Stimulated activated CD8-positive, alpha-beta memory T cell treated with anti-CD3 and anti-CD28 coated beads, Interleukin-15, amount 100 ng/mL, for 4 hours (primary cell): ENCODE measurements around the gene AGAP5.
A peak's percentile ranks its signal among the peaks of the same experiment; 100 is the strongest.
"Not testable (repeated sequence)": the region's sequence is repeated elsewhere in the genome, so short reads cannot be mapped to it uniquely, and the experiment has no call there.

Experiments
- DNase-seq, 2 donors: peaks; one replicate each; pipeline ENCODE4 v3.0.0-alpha.2; 2020; ENCODE audit warnings: low read depth in 2 of 2

AGAP5 gene

DNA sequence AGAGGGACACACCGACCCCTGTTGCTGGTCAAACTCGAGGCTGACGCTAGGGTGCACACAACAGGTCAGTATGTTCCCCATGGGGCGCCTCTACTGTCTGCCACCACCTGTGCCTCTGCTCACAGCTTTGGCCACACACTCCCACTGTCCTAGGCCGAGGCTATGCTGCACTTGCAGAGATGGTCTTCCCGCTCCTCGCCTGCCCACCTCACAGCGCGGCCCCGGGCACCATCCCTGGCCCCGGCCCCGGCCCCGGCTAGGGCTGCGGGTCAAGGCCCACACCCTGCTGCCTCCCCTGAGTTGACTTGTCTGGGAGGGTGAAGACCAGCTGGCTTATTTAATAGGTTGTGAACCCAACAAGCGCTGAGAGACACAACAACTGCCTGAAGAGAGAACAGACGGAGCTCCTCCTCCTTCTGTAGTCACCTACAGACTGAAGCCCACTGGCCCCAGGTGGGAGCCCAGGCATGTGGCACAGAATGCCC, at the start of gene AGAP5:
Gene AGAP5, minus strand, starts transcription at position 435 of the 485 bp plus-strand sequence. Its CDS starts 354 bp downstream, at position 81.
- not testable (repeated sequence) for DNase-seq

DNA sequence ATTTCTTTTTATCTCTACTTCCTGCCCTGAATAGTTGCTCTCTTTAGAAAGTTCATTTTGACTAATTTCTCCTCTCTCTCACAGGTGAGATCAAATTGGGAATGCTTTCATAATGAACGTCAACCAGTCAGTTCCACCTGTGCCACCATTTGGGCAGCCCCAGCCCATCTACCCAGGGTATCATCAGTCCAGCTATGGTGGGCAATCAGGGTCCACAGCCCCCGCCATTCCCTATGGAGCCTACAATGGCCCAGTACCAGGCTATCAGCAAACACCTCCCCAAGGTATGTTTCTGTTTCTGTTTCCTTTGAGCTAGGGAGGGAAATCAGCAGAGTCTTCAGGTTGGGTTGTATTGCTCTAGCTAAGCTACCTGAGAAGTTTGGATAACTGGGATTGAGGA, 48.8 kb upstream of the AGAP5 start:
- DNase-seq = no peak

DNA sequence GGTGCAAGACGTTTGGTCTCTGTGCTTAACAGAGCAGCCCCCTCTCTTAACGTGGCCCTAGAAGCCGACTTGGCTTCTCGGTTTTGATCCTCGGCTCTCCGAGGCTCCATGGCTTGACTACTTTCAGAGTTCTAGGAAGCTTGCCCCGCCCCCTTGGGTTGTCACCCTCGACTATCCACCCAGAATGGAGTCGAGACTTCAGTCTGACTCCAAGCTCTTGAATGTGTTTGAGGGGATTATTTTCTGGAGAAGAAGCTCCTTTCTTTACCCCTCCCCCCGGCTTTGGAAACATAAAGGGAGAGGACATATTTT, 46.7 kb upstream of the AGAP5 start:
- peak in 1 of 2 donors; percentile 39 for DNase-seq

DNA sequence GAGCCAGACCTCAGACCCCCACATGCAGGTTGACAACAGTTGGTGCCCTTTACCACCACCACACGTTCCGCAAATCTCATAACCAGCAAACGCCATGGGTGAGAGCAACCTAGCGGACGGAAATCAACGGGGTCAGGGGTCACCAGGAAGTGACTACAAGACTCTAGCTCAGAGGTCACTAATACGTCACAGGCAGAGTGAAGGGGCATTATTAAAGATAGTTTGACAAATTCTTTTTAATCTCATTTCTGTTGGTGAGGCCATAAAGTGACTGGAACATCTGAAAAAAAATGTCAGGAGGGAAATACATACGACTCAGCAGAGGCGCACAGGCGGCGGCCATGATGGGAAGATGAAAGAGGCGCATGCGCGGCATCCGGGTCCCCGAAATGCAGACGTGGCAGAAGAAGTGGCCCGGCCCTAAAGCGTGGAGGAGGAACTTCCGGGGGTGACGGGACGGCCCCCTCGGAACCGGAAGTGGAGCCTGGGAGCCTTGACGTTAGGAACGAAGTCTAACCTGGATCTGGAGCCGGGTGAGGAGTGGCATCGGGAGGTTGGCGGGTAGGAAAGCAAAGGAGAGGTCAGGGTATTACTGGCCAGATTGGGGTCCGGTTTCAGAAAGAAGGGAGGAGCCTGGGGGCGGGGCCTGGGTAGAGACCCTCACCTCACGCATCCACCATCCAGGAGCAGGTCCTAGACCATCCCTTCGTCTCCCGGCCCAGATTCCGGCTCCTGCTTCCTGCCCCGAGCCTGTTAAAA, 46.2 kb upstream of the AGAP5 start, which contains the start of gene SEC24C:
Gene SEC24C, plus strand, starts transcription at position 468 of the 759 bp plus-strand sequence. CDS start 2,461 bp downstream, outside the sequence.
- peak; percentile 87 to 92 for DNase-seq

DNA sequence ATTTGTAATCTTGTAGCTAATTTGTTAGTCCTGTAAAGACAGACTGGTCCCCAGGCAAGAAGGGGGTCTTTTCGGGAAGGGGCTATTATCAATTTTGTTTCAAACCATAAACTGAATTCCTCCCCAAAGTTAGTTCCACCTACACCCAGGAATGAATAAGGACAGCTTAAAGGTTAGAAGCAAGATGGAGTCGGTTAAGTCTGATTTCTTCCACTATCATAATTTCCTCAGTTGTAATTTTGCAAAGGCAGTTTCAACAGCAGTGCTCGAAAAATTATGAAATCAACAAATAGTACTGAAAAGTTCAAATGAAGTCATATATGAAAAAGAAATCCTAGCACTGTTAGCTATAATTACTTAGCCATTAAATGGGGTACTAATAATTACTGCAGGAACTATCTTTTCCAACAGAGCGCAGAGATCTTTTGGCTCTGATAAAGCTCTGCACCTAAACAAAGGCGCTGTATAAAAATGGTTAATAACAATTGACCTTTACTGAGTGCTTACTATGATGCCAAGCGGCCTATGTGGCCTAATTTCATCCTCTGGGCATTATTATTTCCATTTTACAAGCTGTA, 45.5 kb upstream of the AGAP5 start:
- DNase-seq = no peak

DNA sequence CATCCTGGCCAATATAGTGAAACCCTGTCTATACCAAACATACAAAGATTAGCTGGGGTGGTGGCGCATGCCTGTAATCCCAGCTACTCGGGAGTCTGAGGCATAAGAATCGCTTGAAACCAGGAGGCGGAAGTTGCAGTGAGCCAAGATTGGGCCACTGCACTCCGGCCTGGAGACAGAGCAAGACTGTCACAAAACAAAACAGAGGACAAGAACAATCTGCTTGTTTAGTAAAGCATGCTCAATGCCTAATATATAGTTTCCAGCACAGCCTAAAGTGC, 44.5 kb upstream of the AGAP5 start:
- no peak for DNase-seq

DNA sequence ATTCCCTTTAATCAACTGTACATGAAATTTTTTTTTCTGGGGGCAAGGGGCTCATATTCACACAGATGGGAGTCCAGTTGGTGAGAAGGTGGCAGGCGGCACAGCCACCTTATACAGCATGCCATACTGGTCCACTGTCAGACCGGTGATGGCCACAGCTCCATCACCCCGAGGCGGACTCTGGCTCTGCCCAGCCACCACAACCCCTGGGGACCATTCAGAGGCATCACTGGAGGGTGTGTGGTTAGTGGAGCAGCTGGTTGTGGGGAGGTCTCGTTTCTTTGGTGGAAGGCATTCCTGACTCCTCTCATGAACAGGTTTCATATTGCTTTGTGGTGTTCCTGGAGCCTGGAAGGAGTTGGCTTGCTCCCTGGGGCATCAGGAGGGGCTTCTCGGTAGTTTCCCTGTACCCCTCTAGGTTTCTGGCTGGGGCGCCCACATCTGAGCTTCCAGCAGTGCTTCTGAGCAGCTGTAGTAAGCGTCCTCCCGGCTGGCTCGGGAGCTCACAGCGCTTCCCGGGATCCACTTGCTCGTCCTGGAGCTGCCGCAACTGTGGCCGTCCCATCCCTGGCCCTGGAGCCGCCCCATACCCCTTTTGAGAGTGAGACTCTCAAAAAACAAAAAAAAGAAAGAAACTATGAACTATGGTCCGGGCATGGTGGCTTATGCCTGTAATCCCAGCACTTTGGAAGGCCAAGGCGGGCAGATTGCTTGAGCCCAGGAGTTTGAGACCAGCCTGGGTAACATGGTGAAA, 42.8 kb upstream of the AGAP5 start:
- DNase-seq = not testable (repeated sequence)

DNA sequence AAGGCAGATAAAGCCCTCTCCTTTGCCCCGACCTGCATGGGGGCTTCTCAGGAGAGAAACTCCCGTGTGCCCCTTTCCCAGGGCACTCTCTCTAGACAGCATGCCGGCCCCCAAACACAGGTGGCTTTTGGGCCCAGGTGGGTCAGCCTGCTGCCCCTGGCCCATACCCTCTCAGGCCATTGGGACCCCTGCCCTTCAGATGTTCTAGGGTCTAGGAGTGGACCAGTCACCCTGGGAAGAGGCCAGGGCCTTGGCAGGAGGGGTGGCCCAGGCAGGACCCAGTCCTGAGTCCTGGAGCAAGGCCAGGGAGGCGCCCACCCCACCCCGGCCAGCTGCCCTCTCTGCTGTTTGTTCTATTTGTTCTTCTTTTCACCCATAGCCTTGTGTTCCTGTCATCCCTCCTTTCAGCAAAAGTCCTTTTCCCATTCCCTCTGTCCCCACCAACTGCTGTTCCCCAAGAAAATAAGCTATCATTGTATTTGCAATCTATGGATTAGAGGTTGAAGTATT, 36.9 kb upstream of the AGAP5 start:
- DNase-seq = no peak

DNA sequence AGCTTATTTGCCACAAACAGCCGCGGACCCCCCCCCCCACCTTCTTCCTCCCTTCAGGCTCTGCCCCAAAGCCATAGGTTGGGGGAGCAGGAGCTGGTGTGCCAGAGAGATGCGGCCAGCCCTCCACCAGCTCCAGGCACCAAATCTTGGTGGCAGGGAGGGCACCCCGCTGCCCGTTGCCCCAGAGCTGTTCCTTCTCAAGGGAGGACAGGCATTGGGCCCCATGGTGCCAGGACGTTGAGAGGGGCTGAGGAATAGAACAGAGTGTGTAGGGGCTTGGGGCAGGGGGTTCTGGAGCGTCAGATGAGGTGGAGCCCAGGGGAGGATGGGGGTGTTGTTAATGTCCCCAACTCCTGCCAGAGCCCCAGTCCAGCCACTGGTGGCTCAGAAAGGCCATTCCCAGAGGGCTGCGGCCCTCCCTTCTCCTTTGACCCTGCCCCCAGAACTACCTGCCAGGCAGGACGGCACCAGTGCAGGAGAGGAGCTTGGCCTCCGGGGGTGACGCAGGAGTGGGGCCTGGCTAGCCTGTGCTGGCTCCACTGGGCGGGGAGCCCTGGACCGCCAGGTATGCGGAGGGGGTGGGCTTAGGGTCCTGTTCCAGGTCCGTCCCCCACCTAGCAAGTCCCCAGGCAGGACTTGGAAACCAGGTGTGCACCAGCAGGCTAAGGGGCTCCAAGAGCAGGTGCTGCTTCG, 36.3 kb upstream of the AGAP5 start:
- DNase-seq = no peak

DNA sequence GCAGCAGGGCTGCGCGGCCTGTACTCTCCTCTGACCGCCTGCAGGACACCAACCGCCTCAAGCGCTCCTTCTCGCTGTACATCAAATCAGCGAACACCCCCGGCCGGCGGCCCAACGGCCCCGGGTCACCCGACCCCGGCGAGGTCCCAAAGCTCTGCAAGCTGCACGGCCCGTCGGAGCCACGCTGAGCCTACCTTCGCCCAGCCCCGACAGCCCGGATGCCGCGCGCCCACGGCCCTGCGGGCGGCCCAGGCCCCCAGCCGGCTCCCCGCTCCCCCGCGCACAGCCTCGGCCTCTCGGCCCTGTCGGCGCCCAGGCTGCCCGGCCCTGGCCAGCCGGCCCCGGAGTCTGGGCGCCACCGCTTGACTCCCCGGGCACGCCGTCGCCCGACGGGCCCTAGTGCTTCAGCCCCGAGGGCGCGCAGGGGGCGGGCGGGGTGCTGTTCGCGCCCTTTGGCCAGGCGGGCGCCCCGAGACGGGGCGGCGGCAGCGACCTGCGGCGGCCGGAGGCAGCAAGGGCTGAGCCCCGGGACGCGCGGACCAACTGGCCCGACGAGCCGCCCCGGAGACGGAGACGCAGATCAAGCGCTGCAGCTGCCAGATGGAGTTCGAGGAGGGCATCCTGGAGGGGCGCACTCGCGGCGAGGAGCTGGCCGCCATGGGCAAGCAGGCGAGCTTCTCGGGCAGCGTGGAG, 35.2 kb upstream of the AGAP5 start:
- no peak for DNase-seq

DNA sequence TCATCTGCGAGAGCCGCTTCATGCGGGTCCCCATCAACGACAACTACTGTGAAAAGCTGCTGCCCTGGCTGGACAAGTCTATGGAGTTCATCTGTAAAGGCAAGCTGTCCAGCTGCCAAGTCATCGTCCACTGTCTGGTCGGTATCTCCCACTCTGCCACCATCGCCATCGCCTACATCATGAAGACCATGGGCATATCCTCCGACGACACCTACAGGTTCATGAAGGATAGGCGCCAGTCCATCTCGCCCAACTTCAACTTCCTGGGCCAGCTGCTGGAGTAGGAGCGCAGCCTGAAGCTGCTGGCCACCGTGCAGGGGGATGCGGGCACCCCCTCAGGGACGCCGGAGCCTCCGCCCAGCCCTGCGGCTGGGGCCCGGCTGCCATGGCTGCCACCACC, 34.5 kb upstream of the AGAP5 start:
- DNase-seq = no peak

DNA sequence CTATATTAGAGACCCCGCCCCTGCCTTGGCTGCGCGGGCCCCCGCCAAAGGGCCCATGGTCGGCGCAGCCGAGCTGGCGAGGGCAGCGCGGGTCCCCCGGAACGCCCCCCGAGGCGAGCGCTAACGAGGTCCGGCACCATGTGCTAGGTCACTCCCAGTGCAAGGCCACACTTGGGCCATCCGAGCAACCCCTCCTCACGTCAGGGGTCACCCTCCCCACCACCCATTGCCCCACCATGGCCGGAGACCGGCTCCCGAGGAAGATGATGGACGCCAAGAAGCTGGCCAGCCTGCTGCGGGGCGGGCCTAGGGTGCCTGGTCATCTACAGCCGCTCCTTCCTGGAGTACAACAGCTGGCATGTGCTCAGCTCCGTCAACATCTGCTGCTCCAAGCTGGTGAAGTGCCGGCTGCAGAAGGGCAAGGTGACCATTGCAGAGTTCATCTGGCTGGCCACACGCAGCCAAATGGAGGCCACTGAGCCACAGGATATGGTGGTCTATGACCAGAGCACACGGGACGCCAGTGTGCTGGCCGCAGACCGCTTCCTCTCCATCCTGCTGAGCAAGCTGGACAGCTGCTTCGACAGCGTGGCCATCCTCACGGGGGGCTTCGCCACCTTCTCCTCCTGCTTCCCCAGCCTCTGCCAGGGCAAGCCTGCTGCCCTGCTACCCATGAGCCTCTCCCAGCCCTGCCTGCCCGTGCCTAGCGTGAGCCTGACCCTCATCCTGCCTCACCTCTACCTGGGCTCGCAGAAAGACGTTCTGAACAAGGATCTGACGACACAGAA, 33.9 kb upstream of the AGAP5 start:
- no peak for DNase-seq

DNA sequence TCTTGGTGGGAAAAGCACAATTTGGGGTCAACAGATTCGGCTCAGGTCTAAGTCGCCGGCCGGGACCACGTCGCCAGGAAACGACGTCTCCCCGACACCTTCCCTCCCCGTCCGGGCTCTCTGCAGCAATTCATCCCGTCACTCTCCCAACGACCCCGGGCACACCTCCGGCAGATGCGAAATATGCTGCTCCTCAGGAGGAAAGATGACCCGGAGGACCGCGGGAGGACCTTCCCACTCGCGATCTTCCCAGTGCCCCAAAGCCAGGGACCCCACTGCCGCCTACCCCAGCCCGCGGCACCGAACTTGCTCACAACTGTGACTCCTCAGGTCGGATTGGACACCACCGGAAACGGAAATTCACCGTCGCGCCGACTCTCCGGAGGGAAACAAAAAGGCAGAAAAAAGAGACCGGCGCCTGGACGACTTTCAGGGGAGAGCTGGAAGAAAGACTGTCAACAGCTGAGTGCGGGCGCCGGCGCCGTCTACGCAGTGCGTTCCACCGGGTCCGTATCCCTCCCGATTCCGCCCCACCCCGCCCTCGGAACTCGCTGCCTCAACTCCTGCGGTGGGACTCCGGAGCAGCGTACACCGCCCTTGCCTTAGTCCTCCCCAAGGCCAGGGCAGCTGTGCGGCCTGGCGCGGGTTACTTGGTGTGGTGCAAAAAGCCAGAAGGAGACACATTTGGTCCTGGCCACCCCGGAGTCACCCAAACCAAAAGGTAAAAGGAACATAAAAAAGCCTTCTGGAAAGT, 32.4 kb upstream of the AGAP5 start:
- peak; percentile 79 to 83 for DNase-seq

DNA sequence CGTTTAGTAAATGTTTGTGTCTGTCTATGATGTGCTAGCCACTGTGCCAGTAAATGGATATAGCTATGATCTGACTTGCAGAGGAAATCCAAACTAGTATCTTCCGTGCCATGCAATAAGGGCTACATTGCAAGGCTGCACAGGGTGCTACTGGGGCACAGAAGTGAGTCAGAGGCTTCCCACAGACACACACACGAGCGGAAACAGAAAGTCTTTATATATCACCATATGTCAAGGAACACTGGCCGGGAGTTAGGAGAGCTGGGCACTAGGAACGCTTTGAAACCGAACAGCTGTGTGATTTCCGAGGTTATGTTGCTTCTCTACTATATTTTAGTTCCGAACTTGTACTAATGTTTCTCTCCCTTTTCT, 31.9 kb upstream of the AGAP5 start:
- peak in 1 of 2 donors; percentile 28 for DNase-seq

DNA sequence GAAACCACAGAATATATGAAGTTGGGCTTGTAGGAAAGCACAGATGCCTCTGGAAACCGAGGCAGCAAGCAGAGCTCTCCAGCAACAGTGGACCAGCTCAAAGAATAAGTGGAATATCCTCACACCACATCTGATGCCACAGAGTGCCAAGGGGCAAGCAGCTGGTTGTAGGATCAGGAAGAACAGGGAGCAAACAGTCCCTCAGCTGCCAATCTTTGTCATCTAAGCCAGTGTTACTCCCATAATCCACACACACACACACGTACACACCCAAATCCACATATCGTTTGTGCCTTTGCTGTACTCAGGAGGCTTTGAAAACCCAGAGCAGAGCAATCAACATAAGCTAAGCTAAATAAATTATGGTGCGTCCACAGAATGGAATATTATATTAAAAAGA, 25.6 kb upstream of the AGAP5 start:
- no peak for DNase-seq

DNA sequence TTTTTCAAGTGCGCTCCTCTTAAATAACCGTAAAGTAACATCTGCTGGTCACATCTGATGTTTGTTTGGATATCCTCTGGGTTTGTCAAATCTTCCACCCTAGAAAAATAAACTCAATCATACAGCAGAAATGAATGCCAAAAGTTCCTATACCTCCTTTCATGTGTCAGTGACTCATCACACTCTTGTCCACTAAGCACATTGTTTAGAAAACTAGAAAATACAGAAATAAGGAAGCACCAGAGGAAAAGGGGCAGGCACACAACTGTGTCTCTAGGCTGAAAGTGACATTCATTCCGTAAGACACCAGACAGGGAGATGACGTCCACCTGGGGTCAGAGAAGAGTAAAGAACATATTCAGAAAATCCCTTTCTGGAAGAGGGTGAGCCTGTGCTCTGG, 22.7 kb upstream of the AGAP5 start:
- DNase-seq = not testable (repeated sequence)

DNA sequence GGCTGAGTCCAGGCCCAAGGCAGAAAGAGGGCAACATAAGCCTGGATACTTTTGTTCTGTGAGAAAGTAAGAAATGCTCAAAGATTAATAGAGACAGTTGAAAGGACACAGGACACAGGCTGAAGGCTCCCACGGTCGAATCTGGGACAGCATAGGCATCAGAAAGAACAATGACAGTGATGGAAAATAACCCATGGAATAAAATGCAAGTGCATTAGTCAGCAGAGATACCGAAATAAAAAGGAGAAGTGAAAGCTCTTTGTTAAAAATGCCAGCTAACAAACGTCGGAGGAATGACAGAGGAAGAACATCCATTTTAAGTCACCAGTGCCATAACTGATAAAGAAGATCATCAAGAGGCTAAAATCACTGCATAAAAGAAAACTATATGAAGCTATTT, 19.6 kb upstream of the AGAP5 start:
- DNase-seq = no peak

DNA sequence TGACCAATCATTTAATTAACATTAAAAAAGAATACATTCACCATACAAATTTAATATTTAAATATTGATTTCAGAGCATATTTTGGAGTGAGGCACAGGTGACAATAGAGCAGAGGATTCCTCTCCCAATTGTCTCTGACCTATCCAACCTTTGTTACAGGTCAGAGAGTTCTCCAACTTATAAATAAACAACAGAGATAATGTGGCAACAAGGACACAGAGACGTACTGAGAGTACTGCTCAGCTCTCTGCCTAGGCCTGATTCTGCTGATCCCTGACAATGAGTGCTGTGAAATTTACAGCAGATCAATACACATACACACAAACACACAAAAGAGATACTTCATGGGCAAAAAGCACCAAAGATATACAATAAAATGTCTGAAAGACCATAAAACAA, 18.3 kb upstream of the AGAP5 start:
- DNase-seq = no peak

DNA sequence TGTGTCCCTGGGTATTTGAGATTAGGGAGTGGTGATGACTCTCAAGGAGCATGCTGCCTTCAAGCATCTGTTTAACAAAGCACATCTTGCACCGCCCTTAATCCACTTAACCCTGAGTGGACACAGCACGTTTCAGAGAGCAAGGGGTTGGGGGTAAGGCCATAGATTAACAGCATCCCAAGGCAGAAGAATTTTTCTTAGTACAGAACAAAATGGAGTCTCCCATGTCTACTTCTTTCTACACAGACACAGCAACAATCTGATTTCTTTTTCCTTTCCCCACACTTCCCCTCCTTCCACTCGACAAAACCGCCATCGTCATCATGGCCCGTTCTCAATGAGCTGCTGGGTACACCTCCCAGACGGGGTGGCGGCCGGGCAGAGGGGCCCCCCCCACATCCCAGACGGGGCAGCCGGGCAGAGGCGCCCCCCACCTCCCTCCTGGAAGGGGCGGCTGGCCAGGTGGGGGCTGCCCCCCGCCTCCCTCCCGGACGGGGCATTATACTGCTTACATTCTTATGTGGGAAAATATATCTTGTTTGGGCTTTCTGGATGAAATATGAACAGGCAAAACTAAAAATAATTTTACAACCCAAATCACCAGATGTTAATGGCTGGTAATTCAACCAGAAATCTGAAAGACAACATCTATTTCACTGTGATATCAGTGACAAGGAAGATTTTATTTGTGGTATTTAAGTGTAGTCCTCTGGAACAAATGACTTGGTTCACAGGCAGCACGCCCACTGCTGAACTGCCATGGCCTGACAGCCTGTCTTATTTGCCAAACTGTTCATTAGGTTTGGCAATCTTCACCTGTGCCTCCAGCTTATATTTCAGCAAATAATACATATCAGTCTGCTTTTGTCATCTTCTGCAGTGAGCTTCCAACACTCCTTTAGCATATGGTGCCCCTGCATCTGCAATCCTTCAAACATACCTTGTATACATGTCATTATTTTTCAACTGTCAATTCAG, 17.6 kb upstream of the AGAP5 start:
- not testable (repeated sequence) for DNase-seq
